Measurements from ENCODE around the gene CEACAM16.

GRCh38 chr19:44660081-44660480 is 38.9 kb upstream of the CEACAM16 start:
- TF ChIP-seq, protein P1, sequence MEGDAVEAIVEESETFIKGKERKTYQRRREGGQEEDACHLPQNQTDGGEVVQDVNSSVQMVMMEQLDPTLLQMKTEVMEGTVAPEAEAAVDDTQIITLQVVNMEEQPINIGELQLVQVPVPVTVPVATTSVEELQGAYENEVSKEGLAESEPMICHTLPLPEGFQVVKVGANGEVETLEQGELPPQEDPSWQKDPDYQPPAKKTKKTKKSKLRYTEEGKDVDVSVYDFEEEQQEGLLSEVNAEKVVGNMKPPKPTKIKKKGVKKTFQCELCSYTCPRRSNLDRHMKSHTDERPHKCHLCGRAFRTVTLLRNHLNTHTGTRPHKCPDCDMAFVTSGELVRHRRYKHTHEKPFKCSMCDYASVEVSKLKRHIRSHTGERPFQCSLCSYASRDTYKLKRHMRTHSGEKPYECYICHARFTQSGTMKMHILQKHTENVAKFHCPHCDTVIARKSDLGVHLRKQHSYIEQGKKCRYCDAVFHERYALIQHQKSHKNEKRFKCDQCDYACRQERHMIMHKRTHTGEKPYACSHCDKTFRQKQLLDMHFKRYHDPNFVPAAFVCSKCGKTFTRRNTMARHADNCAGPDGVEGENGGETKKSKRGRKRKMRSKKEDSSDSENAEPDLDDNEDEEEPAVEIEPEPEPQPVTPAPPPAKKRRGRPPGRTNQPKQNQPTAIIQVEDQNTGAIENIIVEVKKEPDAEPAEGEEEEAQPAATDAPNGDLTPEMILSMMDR (conservative IDR thresholded peaks at IDR 0.05): no peak
- no peak for TF ChIP-seq EZH2 (IDR thresholded peaks at IDR 0.05; ENCODE audit: low read depth)
